ENCODE results near the gene SLC6A16. TPM values are rescaled to one million over a fixed set of nuclear protein-coding genes. Genes with fewer than 3 reads are reported as not detected.
A peak's percentile ranks its signal among the peaks of the same experiment; 100 is the strongest.

The SLC6A16 gene
- total and polyA plus RNA-seq, 2 of the 8 experiments (the other 6 are each of a cell fraction or from before 2014, with no cell fraction given), result 1.1 to 1.5 TPM

GRCh38 chr19:49361438-49362047, 36.6 kb upstream of the SLC6A16 start (continued):
- TF ChIP-seq CHD1 (IDR thresholded peaks at IDR 0.05; ENCODE audit: low read depth, low read length), result no peak
- TF ChIP-seq SP4 (IDR thresholded peaks at IDR 0.05; ENCODE audit: low read length), result peak; percentile 79
- peak; percentile 88 for TF ChIP-seq TAF1 (IDR thresholded peaks at IDR 0.05; ENCODE audit: low read depth, low read length)
- TF ChIP-seq EZH2 (IDR thresholded peaks at IDR 0.05; ENCODE audit: low read depth, low read length, severe bottlenecking), result no peak

All from H1 (cell line).